GM21737 (cell line): ENCODE measurements around the gene FBXW10B.
"Not testable (repeated sequence)": the region's sequence is repeated elsewhere in the genome, so short reads cannot be mapped to it uniquely, and the experiment has no call there.

ENCODE experiments used
- ATAC-seq: cut with Tn5 transposase; IDR thresholded peaks from one replicate; pipeline ENCODE4 v1.9.1; 2021; ENCODE audit warnings: mild to moderate bottlenecking, moderate library complexity; ENCODE audit not compliant: unreplicated experiment

FBXW10B gene, protein sequence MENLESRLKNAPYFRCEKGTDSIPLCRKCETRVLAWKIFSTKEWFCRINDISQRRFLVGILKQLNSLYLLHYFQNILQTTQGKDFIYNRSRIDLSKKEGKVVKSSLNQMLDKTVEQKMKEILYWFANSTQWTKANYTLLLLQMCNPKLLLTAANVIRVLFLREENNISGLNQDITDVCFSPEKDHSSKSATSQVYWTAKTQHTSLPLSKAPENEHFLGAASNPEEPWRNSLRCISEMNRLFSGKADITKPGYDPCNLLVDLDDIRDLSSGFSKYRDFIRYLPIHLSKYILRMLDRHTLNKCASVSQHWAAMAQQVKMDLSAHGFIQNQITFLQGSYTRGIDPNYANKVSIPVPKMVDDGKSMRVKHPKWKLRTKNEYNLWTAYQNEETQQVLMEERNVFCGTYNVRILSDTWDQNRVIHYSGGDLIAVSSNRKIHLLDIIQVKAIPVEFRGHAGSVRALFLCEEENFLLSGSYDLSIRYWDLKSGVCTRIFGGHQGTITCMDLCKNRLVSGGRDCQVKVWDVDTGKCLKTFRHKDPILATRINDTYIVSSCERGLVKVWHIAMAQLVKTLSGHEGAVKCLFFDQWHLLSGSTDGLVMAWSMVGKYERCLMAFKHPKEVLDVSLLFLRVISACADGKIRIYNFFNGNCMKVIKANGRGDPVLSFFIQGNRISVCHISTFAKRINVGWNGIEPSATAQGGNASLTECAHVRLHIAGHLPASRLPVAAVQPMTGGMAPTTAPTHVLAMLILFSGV

DNA sequence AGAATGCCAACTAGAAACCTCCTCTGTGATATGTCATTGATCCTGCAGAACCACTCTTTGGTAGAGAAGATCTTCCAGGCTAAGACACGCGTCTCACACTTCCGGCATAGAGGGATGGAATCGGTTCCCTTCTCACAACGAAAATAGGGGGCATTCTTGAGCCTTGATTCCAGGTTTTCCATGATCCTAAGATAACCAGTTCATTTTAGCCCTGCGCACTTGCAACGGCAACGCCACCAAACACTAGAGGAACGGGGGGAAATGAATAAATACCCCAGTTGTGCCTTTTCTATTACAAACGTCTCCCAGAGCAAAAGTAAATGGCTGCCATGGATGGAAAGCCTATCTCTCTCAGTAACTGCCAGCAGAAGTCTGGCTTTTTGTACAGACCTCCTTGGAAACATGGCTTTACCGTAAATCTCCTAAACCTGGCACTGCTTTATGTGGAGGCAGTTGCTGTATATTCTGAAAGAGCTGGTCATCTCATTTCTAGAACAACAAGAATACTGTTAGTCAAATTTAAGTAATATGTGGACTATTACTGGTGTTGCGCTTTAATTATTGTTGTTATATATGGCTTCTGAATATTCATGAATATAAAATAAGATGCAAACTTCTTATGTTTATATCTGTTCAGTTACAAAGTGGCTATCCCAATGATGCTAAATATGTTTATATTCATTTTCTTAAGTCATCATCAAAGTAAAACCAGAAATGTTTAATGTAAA, at the start of gene FBXW10B:
FBXW10B (minus strand) TSS at position 374 of the 728 bp plus-strand sequence; CDS start at position 182, 192 bp downstream.
- ATAC-seq = not testable (repeated sequence)

DNA sequence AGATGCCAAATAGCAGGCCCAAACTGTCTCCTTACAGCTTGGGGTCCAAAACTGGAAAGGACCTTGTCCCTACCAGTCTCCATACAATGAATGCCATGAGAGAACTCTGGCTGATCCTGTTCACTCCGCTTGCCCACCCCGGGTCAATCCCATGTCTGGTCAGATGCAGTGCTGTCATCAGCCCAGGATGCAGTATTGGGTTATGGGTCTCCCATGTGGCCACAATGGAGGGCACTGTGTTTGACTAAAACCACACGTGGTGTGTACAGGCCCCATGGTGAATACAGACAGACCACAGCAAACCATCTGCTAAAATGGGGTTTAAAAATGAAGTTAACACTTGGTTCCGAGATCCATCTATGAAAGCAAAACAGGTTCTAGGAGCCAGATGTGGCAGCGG, 44.2 kb upstream of the FBXW10B start:
- ATAC-seq = no peak

DNA sequence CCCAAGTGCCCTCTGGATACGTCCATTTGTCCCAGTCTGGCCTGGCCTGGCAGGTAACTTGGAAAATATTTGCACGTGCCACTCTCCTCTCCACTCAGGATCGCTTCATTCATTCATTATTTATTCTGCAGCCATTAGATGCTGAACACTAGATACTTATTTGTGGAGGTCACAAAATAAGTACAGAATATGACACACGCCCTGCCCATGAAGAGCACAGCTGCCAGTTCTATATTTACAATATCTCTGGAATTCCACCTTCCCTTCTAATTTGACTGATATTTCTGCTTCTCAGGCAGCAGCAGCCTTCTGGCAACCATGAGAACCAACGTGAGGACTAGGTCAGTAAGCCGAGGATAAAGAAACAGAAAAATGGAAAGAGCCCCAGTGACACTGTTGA, 43.7 kb upstream of the FBXW10B start:
- no peak for ATAC-seq

DNA sequence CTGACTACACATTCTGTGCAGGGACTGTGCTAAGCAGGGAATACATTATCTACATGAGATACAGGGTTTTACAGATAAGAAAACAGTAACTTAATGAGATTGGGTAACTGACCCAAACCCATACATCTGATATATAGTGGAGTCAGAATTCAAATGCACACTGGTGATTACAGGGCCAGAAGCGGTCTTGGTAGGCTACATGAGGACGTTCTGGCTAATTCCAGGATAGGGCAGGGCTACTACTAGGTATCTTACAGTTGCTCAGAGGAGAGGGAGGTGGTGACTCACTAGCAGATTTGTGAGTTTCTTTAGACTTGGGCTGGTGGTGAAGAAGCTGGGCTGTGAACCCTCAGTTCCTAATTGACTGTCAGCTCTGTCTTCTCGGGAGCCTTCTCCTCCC, 43.2 kb upstream of the FBXW10B start:
- no peak for ATAC-seq

DNA sequence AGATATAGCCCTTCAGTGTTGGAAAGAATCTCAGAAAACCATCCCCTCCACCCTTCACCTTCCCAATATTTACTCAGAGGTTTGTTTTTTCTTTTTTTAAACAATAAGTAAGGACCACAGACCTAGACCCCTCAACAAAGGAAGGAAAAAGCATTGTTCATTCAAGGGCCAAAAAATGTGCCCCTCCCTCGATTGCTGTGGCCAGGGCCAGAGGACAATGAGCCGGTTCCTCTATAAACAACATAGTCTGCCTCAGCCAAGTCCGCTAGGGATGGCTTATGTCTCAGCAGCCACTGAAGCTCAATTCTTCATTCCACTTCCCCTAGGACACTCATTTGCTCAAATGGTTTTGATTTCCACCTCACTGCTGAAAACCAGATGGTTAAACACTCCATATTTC, 40.6 kb upstream of the FBXW10B start:
- no peak for ATAC-seq

DNA sequence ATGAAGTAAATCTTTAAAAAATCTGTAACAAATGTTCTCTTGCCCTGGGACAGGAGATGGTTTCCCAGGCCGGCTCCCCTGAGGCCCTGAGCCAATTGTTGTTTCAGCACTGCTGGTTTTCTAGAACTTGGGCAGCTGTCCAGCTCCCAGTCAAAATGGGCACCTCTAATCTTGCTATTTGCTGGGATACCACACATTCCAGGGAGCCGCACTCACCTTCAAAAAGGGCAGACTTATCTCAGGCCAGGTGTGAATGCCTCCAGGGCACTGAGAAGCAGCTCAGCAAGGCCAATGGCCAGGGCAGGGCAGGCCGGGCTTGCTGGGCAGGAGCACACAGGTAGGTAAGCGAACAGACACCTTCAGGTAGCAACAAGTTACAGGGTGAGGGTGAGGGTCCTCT, 40.2 kb upstream of the FBXW10B start:
- no peak for ATAC-seq

DNA sequence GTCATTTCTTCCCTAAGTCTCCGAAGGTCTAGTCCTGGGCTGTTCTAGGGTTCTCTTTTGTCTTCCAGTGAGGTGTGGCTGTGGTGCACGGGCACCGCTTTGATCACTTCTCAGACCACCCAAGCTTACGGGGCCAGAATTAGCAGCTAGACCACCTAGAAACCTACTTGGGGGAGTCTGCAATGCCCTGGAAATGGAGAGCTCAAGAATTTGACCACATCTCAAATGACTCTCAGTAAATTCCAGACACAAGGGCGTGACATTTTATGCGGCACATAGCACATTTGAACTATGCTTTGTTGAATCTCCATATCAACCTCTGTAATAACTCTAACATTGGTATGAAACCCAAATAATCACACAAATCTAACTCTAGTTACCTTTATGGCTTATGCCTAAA, 39.7 kb upstream of the FBXW10B start:
- no peak for ATAC-seq

DNA sequence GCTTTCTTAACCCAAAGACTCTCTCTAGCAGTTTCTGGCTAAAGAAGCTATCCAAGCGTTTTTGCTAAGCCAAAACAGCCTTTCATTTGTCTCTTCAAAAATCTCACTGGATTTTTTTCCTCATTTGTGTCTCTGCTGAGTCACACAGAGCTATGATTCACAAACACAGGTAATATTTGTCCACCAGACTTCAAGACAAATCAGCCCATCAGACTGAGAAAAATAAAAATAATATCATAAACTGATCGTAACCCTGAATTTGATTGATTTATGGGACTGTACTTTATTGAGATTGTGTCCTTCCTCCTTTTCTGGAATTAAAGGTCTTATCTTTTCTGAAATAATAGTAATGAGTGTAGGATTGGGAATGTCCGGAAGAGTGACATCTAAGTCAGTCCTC, 38.8 kb upstream of the FBXW10B start:
- ATAC-seq = no peak

DNA sequence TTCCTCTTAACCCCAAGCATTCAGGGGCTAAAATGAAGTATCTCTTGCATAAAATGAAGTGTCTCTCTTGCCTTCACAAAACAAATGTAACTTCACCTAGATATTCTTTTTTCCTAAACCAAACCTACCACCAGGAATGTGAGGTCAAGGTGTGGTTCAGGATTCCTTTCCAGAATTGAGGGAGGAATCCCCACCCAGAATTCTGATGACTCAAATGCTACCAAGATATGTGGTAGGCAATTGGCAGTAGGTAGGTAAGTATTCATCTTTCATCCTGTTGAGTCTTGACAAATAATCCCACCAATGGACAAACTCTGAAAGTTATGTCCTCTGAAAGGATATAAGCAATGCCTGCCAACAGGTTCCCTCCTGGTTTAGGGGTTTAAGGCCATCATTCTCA, 38.4 kb upstream of the FBXW10B start:
- ATAC-seq = no peak

DNA sequence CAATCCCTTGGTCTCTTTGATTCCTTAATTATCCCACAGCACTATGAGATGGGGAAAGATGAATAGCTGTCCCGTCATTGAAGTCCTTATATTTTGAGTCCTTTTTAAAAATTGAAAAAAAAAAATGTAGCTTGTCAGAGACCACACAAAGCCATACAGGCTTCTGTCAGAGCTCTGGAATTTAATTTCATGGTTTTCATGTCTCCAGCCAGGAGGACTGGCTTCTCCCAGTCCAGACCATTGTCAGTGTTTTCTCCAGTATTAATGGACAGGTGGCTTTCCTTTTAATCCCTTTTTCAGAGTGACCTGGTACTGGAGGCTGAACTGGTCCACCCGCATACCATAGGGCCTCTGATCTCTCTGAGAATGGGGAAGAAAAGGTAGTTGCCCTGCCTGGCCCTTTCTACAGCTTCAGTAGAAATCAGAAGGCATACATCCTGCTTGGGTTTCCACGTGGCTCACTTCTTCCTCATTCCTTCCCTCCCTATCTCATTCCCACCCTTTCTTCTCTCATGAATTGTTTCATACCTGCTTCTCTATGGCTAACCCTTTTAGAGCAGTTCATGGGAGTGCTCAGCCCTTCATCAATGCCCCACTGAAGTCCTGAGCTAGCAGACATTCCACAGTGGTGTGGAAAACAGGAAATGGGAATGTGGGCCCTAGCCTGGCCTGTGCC, 35.5 kb upstream of the FBXW10B start:
- ATAC-seq = no peak

DNA sequence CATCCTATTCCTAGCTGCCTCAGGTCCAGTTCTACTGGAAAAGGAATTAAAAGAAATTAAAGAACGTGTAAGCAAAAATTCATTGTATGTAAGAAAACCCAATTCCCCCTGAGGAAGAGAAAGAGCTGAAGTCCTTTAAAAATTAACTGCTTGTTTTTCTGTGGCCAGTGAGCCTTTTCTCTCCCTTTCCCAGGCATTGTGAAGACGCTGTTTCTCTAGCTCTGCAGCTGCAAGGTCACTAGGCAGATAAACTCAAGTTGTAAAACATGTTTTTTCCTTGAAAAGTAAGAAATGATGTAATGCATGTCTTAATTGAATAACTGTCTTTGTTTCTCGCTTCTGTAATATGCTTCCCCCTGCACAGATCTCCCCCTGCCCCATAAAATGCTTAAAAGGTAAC, 34.9 kb upstream of the FBXW10B start:
- ATAC-seq = not testable (repeated sequence)

DNA sequence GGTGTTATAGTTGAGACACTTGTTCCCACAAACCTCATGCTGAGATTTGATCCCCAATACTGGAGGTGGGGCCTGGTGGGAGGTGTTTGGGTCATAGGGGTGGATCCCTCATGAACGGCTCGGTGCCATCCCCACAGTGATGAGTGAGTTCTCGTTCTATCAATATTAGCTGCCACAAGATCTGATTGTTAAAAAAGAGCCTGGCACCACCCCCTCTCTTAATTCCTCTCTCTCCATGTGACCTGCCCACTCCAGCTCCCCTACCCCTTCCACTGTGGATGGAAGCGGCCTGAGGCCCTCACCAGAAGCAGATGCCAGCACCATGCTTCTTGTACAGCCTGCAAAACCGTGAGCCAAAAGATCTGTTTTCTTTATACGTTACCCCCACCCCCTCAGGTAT, 33.5 kb upstream of the FBXW10B start:
- ATAC-seq = no peak

DNA sequence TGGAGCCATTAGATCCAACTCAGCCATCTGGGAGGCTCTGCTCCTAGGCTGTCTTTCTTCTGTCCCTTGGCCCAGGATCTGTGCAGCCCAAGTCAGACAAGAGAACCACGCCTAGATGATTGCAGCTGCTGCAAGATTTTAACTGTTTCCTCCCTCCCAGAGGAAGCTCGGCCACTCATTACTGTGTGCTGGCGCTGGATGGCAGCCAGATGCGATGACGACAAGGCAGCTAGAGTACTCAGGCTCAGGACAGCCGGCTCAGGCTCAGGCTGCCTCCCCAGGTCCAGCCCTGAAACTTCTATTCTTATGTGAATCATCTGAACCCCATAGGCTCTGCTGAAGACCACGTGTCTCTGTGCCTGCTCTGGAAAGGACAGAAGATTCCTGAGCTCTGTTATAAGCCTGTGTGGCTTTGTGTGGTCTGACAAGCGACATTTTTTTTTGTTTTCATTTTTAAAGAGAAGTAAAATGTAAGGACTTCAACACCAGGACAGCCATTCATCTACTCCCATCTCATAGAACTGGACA, 32.1 kb upstream of the FBXW10B start:
- ATAC-seq = peak; percentile 67

DNA sequence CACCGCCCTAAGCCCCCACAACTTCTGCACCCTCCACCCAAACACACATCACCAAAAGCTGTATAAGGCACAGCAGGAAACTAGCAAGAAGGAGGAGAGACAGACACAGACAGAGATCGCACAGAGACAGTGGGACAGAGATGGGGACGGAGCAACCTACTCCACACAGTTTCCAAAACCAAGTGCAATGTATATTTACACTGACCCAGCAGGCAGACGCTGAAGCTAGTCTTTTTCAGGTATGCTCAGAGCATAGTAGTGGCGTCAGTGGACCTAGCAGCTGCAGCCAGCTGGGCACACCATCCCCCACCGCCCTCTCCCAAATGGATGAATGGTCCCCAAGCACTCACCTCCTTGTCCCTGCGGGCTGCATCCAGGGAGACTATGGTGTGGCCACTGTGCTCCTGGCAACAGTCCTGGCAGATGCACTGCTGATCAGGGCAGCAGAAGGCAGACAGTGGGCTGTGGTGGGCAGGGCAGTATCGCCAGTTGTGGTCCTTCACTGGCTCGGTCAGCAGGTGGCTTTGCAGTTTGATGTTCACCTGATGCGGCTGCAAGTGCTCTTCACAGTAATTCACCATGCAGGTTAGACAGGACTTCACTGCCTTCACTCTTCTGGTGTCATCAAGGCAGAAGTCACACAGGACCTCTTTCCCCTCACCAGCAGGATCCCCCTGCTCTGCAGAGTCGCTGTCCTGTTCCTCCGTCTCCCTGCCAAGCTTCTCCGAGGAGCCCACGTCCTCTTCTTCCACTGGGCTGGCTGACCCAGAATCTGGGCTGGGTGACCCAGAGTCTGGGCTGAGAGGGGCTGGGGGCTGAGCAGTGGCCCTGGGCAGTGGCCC, 31.5 kb upstream of the FBXW10B start:
- no peak for ATAC-seq

DNA sequence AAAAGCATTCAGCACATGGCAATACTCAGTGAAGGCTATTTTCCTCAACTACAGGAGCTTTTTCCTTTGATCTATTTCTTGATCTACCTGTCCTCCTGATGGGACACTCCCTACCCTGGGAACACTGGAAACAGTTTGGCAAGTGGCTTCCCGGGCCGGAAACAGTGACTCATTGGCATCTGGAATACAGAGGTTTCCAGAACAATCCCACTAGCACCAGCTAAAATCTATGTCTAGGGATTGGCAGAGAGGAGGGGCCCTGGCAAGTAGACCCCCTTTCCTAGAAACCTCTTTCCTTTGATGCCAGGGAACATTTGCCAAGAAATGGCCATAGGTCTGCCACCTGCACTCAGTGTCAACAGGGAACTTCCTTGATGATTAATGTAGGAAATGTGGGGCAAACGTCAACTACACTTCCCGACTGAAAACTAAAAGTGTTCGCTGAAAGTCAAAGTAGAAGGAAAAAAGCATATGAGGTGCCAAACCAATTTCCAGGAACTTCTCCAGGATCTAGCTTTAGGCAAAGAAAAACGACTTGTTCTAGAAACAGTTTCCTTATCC, 30.4 kb upstream of the FBXW10B start:
- ATAC-seq = no peak

DNA sequence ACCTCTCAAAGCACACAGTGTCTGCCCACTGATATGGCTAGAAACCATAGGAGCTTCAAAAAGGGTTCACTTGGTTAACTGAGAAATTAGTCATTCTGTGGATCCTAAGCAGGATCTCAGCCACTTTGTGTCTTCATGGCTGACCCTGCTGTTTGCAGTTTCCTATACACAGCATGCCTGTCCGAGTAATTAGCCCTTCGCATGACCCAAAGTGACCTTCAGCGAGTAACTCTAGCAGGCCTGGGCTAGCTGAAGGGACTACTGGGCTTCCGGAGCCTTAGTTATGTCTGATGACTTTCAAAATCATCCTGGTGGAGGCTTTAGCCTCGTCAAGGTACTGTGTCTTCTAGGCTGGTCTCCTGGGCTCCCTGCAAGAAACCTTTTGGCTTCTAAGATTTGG, 28.9 kb upstream of the FBXW10B start:
- ATAC-seq = no peak

DNA sequence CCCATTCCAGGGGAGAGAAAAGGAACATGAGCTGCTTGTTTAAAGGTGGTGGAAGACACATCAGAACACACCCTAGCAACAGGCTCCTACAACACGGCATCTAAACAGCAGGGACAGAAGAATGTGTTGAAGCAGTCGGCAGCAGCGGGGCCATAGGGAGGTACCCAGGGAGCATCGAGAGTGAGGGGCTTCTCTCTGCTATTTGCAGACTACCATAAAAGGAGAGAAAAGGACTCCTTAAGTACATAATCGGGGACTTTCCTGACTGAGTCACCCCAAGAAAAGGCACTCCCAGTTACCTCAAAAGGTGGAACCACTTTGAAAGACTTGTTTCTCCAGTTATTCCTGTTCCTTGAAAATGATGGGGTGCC, 26.4 kb upstream of the FBXW10B start:
- ATAC-seq = not testable (repeated sequence)

DNA sequence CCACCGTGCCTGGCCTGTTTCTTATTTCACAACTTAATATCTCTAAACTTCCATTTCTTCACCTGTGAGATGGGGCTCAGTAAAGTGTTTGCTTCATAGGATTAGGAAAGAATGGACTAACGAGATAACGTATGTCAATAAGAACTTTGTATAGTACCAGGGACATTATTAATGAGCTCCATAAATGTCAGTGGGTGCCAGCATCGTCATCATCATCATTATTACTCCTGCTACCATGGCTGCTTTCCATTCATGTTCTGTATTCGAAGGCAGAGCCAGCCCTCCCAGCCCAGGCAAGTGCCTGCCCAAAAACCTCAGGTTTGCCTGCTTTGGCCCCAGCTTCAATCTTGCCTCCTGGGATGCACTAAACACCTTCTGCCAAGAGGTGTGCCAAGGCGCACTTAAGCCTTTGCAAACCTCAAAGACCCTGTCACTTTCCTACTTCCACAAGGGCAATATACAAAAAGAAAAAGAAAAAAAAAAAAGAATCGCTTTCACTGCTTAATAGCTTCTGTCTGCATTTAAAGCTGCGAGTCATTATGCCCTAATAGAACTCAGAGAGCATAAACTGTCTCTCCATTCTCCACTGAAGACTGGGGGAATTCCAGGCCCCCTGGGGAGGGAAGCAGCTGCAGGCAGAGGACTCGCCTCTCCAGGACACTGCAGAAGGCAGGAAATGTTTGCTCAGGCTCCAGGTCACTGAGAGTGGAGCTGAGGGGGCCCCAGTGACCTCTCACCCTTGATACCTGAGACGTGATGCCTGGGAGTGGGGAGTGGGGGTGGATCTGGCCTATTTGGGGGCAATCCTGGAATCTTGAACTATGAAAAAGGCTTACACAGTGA, 25.8 kb upstream of the FBXW10B start:
- not testable (repeated sequence) for ATAC-seq
